Stomach smooth muscle (tissue), 2 donors: Measurements from ENCODE around the gene PLD6.
"Not testable (repeated sequence)": the region's sequence is repeated elsewhere in the genome, so short reads cannot be mapped to it uniquely, and the experiment has no call there.

ENCODE experiments used
- H3K27ac ChIP-seq: one replicate; pipeline ENCODE4 v1.7.0; 2013; ENCODE audit warnings: mild to moderate bottlenecking, low read length, inconsistent platforms
- H3K27me3 ChIP-seq, 2 donors: one replicate each; pipeline ENCODE4 v1.7.0; 2013; ENCODE audit warnings: low read length in 2 of 2; ENCODE audit not compliant: insufficient read depth in 2 of 2, control insufficient read depth in 1 of 2
- H3K36me3 ChIP-seq, 2 donors: one replicate each; pipeline ENCODE4 v1.7.0; 2013; ENCODE audit warnings: low read length in 2 of 2; ENCODE audit not compliant: control insufficient read depth in 2 of 2, insufficient read depth in 2 of 2
- H3K4me1 ChIP-seq: one replicate; pipeline ENCODE4 v1.7.0; 2013; ENCODE audit warnings: low read length; ENCODE audit not compliant: control insufficient read depth, insufficient read depth
- H3K4me3 ChIP-seq, 2 donors: one replicate each; pipeline ENCODE4 v1.7.0; 2013; ENCODE audit warnings: low read length in 2 of 2
- H3K9ac ChIP-seq, 2 donors: one replicate each; pipeline ENCODE4 v1.7.0; 2013; ENCODE audit warnings: low read length in 2 of 2, mild to moderate bottlenecking in 1 of 2
- H3K9me3 ChIP-seq, 2 donors: one replicate each; pipeline ENCODE4 v1.7.0; 2013; ENCODE audit warnings: low read length in 2 of 2; ENCODE audit not compliant: control insufficient read depth in 2 of 2
- donor health status: healthy.
- donor health status: Pancreatic carcinoma.

The PLD6 gene

GRCh38 chr17:17186051-17186450 lies 20.1 kb downstream of the PLD6 start:
- H3K4me1 ChIP-seq: peaks cover 19% of the 10 kb centered on the region
- H3K9me3 ChIP-seq: no peaks in the 10 kb centered on the region
- H3K27me3 ChIP-seq: no peaks in the 10 kb centered on the region
- no peak overlapping the region for H3K27ac ChIP-seq
- peaks cover 11 to 27% of the 10 kb centered on the region in 2 donors for H3K36me3 ChIP-seq
- no peak overlapping the region for H3K9ac ChIP-seq
- H3K4me3 ChIP-seq: no peak overlapping the region

- H3K9ac ChIP-seq, H3K27me3 ChIP-seq, H3K4me3 ChIP-seq, H3K27ac ChIP-seq, H3K9me3 ChIP-seq: not testable (repeated sequence)
- Histone ChIP-seq H3K4me1 (peaks cover 13% of the 10 kb centered on the region), H3K36me3 (peaks cover 19 to 35% of the 10 kb centered on the region in 2 donors)
Observed at GRCh38 chr17:17184985-17185757, 21.0 kb downstream of the PLD6 start.

- no peak overlapping the region for H3K27ac ChIP-seq
- H3K9ac ChIP-seq: no peak overlapping the region
- H3K4me3 ChIP-seq: no peak overlapping the region
- peaks cover 28 to 43% of the 10 kb centered on the region in 2 donors for H3K36me3 ChIP-seq
- no peaks in the 10 kb centered on the region for H3K27me3 ChIP-seq
- H3K4me1 ChIP-seq: peaks cover 4% of the 10 kb centered on the region
- H3K9me3 ChIP-seq: no peaks in the 10 kb centered on the region
Observed at GRCh38 chr17:17183744-17184143, 22.4 kb downstream of the PLD6 start.

GRCh38 chr17:17182598-17183136 lies 23.5 kb downstream of the PLD6 start:
- Histone ChIP-seq H3K27ac (no peak overlapping the region), H3K4me3 (no peak overlapping the region), H3K9me3 (no peaks in the 10 kb centered on the region), H3K4me1 (peaks cover 3% of the 10 kb centered on the region), H3K36me3 (peaks cover 34 to 43% of the 10 kb centered on the region in 2 donors), H3K27me3 (no peaks in the 10 kb centered on the region), H3K9ac (no peak overlapping the region)

GRCh38 chr17:17181666-17182597 lies 24.2 kb downstream of the PLD6 start:
- H3K36me3 ChIP-seq: peaks cover 37 to 46% of the 10 kb centered on the region in 2 donors
- no peak overlapping the region for H3K27ac ChIP-seq
- H3K9ac ChIP-seq: no peak overlapping the region
- H3K9me3 ChIP-seq: no peaks in the 10 kb centered on the region
- no peaks in the 10 kb centered on the region for H3K27me3 ChIP-seq
- no peak overlapping the region for H3K4me3 ChIP-seq
- peaks cover 1% of the 10 kb centered on the region for H3K4me1 ChIP-seq

- no peaks in the 10 kb centered on the region for H3K9me3 ChIP-seq
- H3K9ac ChIP-seq: no peak overlapping the region
- peaks cover 47 to 56% of the 10 kb centered on the region in 2 donors for H3K36me3 ChIP-seq
- no peaks in the 10 kb centered on the region for H3K4me1 ChIP-seq
- H3K4me3 ChIP-seq: no peak overlapping the region
- H3K27me3 ChIP-seq: no peaks in the 10 kb centered on the region
- H3K27ac ChIP-seq: no peak overlapping the region
Observed at GRCh38 chr17:17180741-17181525, 25.2 kb downstream of the PLD6 start.

GRCh38 chr17:17180141-17180603 lies 26.0 kb downstream of the PLD6 start:
- H3K4me3 ChIP-seq: no peak overlapping the region
- peaks cover 55 to 64% of the 10 kb centered on the region in 2 donors for H3K36me3 ChIP-seq
- no peaks in the 10 kb centered on the region for H3K27me3 ChIP-seq
- H3K4me1 ChIP-seq: no peaks in the 10 kb centered on the region
- H3K9me3 ChIP-seq: no peaks in the 10 kb centered on the region
- H3K9ac ChIP-seq: no peak overlapping the region
- no peak overlapping the region for H3K27ac ChIP-seq

- no peaks in the 10 kb centered on the region for H3K9me3 ChIP-seq
- no peak overlapping the region for H3K9ac ChIP-seq
- H3K27ac ChIP-seq: no peak overlapping the region
- no peaks in the 10 kb centered on the region for H3K27me3 ChIP-seq
- no peak overlapping the region for H3K4me3 ChIP-seq
- no peaks in the 10 kb centered on the region for H3K4me1 ChIP-seq
- H3K36me3 ChIP-seq: peaks cover 60 to 68% of the 10 kb centered on the region in 2 donors
Observed at GRCh38 chr17:17179371-17179827, 26.7 kb downstream of the PLD6 start.

GRCh38 chr17:17177176-17177575 lies 29.0 kb downstream of the PLD6 start:
- Histone ChIP-seq H3K27ac (no peak overlapping the region), H3K4me1 (no peaks in the 10 kb centered on the region), H3K9ac (no peak overlapping the region), H3K36me3 (peaks cover 74 to 79% of the 10 kb centered on the region in 2 donors), H3K4me3 (no peak overlapping the region), H3K9me3 (no peaks in the 10 kb centered on the region), H3K27me3 (no peaks in the 10 kb centered on the region)

- no peak overlapping the region for H3K4me3 ChIP-seq
- H3K36me3 ChIP-seq: peaks cover 76 to 77% of the 10 kb centered on the region in 2 donors
- no peaks in the 10 kb centered on the region for H3K4me1 ChIP-seq
- no peak overlapping the region for H3K9ac ChIP-seq
- no peak overlapping the region for H3K27ac ChIP-seq
- H3K9me3 ChIP-seq: no peaks in the 10 kb centered on the region
- no peaks in the 10 kb centered on the region for H3K27me3 ChIP-seq
Observed at GRCh38 chr17:17176341-17176740, 29.8 kb downstream of the PLD6 start.
